Measurements from ENCODE around the gene GPNMB. TPM values are rescaled to one million over a fixed set of nuclear protein-coding genes. Genes with fewer than 3 reads are reported as not detected.
A peak's percentile ranks its signal among the peaks of the same experiment; 100 is the strongest.
"Not testable (repeated sequence)": the region's sequence is repeated elsewhere in the genome, so short reads cannot be mapped to it uniquely, and the experiment has no call there.

The GPNMB gene
- total RNA-seq, 4 donors from 2014 or later = 276 to 553 (median 491) TPM

DNA sequence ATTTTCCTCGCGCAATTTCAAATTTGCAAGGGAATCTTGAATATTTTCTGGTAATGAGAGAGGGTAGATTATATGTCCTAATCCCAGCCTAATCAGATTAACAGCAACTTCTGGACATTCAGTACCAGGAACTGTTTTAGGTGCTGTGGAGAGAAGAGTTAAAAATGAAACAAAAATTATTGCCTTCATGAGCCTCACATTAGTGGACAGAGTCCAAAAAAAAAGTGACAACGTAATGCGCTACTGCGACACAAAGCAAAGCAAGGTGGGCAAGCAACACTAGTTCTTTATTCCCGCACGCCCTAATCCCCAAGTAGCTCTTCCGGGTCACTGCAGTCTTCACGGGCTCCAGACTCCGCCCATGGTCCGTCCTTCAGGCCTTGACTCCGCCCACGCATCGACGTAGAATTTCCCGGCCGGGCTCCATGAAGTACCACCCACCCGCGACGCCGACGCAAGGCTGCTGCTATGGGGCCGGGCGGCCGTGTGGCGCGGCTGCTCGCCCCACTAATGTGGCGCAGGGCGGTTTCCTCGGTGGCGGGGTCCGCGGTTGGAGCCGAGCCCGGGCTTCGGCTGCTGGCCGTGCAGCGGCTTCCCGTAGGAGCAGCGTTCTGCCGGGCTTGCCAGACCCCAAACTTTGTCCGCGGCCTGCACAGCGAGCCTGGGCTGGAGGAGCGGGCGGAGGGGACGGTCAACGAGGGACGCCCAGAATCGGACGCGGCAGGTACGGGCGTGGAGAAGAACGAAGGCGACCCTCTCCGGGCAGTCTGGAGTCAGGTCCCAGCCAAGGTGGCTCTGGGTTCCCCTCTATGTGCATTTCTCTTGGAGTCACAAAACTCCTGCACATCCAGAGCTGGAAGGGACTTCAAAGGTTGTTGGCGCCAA lies 52.6 kb downstream of the GPNMB start, which contains the start of gene MALSU1:
Gene MALSU1 (plus strand): TSS at position 455 of the 885 bp plus-strand sequence. CDS start 14 bp downstream, at position 469.
- TF ChIP-seq POLR2A (IDR thresholded peaks at IDR 0.05) = peak; percentile 53 to 74
- TF ChIP-seq POLR2AphosphoS5 (IDR thresholded peaks at IDR 0.05) = peak; percentile 46 to 70 (median 47)
- no peak for TF ChIP-seq EP300 (IDR thresholded peaks at IDR 0.05)
- TF ChIP-seq, protein P1, sequence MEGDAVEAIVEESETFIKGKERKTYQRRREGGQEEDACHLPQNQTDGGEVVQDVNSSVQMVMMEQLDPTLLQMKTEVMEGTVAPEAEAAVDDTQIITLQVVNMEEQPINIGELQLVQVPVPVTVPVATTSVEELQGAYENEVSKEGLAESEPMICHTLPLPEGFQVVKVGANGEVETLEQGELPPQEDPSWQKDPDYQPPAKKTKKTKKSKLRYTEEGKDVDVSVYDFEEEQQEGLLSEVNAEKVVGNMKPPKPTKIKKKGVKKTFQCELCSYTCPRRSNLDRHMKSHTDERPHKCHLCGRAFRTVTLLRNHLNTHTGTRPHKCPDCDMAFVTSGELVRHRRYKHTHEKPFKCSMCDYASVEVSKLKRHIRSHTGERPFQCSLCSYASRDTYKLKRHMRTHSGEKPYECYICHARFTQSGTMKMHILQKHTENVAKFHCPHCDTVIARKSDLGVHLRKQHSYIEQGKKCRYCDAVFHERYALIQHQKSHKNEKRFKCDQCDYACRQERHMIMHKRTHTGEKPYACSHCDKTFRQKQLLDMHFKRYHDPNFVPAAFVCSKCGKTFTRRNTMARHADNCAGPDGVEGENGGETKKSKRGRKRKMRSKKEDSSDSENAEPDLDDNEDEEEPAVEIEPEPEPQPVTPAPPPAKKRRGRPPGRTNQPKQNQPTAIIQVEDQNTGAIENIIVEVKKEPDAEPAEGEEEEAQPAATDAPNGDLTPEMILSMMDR (IDR thresholded peaks at IDR 0.05) = no peak
- peaks cover 15% of the 10 kb centered on the region for H3K36me3 ChIP-seq
- WGBS = under 1% methylated on average over 20 of the region's 59 CpGs

DNA sequence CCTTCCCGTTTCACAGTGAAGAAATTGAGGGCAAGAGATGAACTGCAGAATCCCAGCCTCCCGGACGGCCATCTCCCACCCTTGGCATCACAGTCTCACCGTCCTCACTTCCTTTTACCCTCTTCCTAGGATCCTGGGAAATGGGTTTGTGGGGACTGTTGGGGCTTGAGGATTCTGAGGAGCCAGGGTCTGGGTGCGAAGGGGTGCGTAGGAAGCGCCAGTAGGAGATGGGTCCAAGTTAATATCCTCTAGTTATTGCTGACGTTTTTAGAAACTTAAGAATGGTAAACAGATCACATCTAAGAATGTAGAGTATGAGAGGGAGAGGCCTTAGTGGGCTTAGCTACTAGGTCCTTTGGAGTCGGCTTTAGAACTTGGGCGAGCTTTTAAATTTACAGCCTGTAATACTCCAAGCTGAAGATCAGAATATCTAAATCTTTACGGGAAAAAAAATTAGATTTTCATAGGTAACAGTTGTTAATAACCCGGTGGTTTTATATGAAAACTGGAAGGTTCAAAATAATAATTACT lies 53.3 kb downstream of the GPNMB start:
- peaks cover 36% of the 10 kb centered on the region for H3K4me1 ChIP-seq
- H3K9me3 ChIP-seq = no peaks in the 10 kb centered on the region
- WGBS = 6% methylated on average over 12 of the region's 12 CpGs

More for the DNA sequence above, 52.6 kb downstream of the GPNMB start, which contains the start of gene MALSU1:
- Histone ChIP-seq H3K4me3 (peak within 1 kb of the TSS; percentile 92), H3K4me1 (peaks cover 36% of the 10 kb centered on the region), H3K9me3 (no peaks in the 10 kb centered on the region), H3K27me3 (no peaks in the 10 kb centered on the region), H3K27ac (peak within 1 kb of the TSS; percentile 82)
- DNase-seq (ENCODE audit: low spot score in 2 of 2) = peak; percentile 98

DNA sequence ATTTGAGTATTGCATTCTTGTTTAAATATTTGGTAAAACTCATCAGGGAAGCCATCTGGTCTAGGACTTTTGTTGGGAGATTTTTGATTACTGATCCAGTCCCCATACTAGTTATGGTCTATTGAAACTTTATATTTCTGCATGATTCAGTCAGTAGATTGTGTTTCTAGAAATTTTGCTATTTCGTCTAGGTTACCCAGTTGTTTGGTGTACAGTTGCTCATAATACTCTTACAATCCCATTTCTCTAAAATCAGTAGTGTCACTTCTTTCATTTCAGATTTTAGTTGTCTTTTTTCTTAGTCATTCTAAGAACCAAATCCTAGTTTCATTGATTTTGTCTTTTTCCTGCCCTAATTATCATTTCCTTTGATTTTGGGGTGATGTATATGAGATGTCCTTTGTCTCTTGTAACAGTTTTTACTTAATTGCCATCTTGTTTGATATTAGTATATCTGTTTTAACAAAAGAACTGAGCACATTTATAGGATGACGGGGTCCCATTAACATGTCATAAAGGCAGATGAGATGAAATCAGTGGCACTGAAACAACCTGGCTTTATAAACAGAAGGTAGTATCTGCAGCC lies 60.5 kb downstream of the GPNMB start:
- TF ChIP-seq POLR2AphosphoS5 (IDR thresholded peaks at IDR 0.05) = no peak
- no peak for TF ChIP-seq POLR2A (IDR thresholded peaks at IDR 0.05)
- TF ChIP-seq, protein P1 (IDR thresholded peaks at IDR 0.05) = no peak
- TF ChIP-seq EP300 (IDR thresholded peaks at IDR 0.05) = no peak
- no peak overlapping the region for H3K4me3 ChIP-seq
- H3K36me3 ChIP-seq = peaks cover 47% of the 10 kb centered on the region
- peaks cover 5% of the 10 kb centered on the region for H3K4me1 ChIP-seq
- H3K27ac ChIP-seq = no peak overlapping the region
- no peaks in the 10 kb centered on the region for H3K9me3 ChIP-seq
- DNase-seq (ENCODE audit: low spot score in 2 of 2) = no peak
- no peaks in the 10 kb centered on the region for H3K27me3 ChIP-seq
- 93% methylated on average over 2 of the region's 2 CpGs for WGBS

More for the DNA sequence above, 53.3 kb downstream of the GPNMB start:
- Histone ChIP-seq H3K27me3 (no peaks in the 10 kb centered on the region), H3K4me3 (peak overlapping the region; percentile 92), H3K27ac (peak overlapping the region; percentile 82), H3K36me3 (peaks cover 15% of the 10 kb centered on the region)
- no peak for DNase-seq (ENCODE audit: low spot score in 2 of 2)
- TF ChIP-seq, protein P1 (IDR thresholded peaks at IDR 0.05) = no peak
- TF ChIP-seq POLR2A (IDR thresholded peaks at IDR 0.05) (no peak), POLR2AphosphoS5 (IDR thresholded peaks at IDR 0.05) (no peak), EP300 (IDR thresholded peaks at IDR 0.05) (no peak)

DNA sequence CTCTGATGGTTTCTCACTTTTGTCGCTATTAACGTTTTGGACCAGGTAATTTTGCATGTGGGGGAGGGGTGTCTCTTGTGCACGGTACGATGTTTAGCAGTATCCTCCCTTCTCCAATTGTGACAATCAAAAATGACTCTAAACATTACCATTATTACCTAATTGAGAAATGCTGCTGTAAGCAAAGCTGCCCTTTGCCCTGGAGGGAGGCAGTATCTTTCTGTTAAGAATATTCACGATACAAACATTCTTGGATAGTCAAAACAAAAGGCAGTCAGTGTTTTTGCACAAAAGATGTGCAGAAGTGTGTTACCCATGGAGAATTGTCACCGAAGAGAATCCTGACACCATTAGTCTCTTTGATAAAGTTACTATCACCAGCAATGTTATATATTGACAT lies 62.2 kb downstream of the GPNMB start:
- no peaks in the 10 kb centered on the region for H3K9me3 ChIP-seq
- H3K4me3 ChIP-seq = no peak overlapping the region
- no peak for DNase-seq (ENCODE audit: low spot score in 2 of 2)
- TF ChIP-seq POLR2A (IDR thresholded peaks at IDR 0.05) = no peak
- no peak for TF ChIP-seq EP300 (IDR thresholded peaks at IDR 0.05)
- TF ChIP-seq POLR2AphosphoS5 (IDR thresholded peaks at IDR 0.05) = no peak
- TF ChIP-seq, protein P1 (IDR thresholded peaks at IDR 0.05) = no peak
- H3K4me1 ChIP-seq = no peaks in the 10 kb centered on the region
- WGBS = 93% methylated on average over 6 of the region's 6 CpGs
- H3K27ac ChIP-seq = no peak overlapping the region
- no peaks in the 10 kb centered on the region for H3K27me3 ChIP-seq
- peaks cover 40% of the 10 kb centered on the region for H3K36me3 ChIP-seq

DNA sequence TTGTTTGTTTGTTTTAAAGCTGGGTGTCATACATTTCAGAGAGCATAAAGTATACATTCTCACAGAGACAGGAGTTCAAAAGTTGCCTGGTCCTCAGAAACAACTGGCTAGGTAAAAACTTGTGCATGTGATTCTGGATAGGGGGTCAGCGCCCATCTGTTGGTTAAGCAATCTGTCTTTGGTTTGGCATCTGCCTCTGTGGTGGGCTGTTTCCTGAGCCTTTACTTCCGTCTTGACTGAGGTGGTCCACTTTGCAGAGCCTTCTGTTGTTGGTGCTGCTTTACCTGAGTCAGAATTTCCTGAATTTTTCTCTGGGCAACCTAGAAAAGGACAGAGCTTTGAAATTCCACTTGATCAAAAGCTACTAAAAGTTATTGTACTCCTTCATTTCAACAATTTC lies 65.6 kb downstream of the GPNMB start:
- WGBS = 67% methylated on average over 2 of the region's 2 CpGs
- H3K27ac ChIP-seq; H3K4me1 ChIP-seq; H3K4me3 ChIP-seq; H3K27me3 ChIP-seq; H3K9me3 ChIP-seq; DNase-seq (ENCODE audit: low spot score in 2 of 2): not testable (repeated sequence)
- peaks cover 40% of the 10 kb centered on the region for H3K36me3 ChIP-seq
